ENCODE measurements around the gene SDK1.

DNA sequence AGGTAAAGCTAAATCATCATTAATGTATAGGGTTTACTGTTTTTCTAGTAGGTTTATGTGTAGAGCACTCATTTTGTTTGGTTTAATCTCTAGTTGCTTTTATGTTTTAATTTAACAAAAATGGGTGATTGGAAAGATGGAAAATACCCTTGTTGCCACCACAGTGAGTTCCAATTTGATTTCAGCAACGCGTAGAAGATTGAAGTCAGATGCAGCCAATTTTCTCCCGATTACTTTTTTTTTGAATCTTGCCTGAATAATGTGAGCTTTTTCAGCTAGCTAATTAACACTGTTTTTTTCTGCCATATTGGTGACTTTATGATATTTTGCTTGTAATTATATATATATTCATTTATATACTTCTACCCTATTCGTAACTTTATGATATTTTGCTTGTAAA is 293.8 kb downstream of the SDK1 start:
- TF ChIP-seq, protein P1, sequence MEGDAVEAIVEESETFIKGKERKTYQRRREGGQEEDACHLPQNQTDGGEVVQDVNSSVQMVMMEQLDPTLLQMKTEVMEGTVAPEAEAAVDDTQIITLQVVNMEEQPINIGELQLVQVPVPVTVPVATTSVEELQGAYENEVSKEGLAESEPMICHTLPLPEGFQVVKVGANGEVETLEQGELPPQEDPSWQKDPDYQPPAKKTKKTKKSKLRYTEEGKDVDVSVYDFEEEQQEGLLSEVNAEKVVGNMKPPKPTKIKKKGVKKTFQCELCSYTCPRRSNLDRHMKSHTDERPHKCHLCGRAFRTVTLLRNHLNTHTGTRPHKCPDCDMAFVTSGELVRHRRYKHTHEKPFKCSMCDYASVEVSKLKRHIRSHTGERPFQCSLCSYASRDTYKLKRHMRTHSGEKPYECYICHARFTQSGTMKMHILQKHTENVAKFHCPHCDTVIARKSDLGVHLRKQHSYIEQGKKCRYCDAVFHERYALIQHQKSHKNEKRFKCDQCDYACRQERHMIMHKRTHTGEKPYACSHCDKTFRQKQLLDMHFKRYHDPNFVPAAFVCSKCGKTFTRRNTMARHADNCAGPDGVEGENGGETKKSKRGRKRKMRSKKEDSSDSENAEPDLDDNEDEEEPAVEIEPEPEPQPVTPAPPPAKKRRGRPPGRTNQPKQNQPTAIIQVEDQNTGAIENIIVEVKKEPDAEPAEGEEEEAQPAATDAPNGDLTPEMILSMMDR (IDR thresholded peaks at IDR 0.05 in 4 of 5, conservative IDR thresholded peaks at IDR 0.05 in 1 of 5), result no peak
- no peak for TF ChIP-seq POLR2A (IDR thresholded peaks at IDR 0.05)
